Activated CD4-positive, CD25-positive, alpha-beta regulatory T cell treated with anti-CD3 and anti-CD28 coated beads, Interleukin-2, amount 50 U/mL, for 72 hours (primary cell): ENCODE measurements around the gene BIN2.

Experiments used
- DNase-seq: peaks from one replicate; pipeline ENCODE4 v3.0.0; 2021

BIN2 gene

GRCh38 chr12:51323966-51324895 is at the start of gene BIN2:
Gene BIN2 (minus strand): TSS chr12:51324174. CDS start chr12:51324102, 72 bp downstream.
- DNase-seq, result peak; percentile 78

- DNase-seq, result no peak
Observed at GRCh38 chr12:51373187-51373586, 49.2 kb upstream of the BIN2 start.

- no peak for DNase-seq
Observed at GRCh38 chr12:51372021-51372420, 48.0 kb upstream of the BIN2 start.

GRCh38 chr12:51371295-51371953 is 47.5 kb upstream of the BIN2 start:
- no peak for DNase-seq

- DNase-seq, result no peak
Observed at GRCh38 chr12:51370667-51371066, 46.7 kb upstream of the BIN2 start.

GRCh38 chr12:51369581-51369980 is 45.6 kb upstream of the BIN2 start:
- no peak for DNase-seq

GRCh38 chr12:51368640-51369517 is 44.9 kb upstream of the BIN2 start:
- peak; percentile 79 for DNase-seq

GRCh38 chr12:51365276-51365675 is 41.3 kb upstream of the BIN2 start:
- DNase-seq, result no peak

GRCh38 chr12:51364001-51364400 is 40.0 kb upstream of the BIN2 start:
- DNase-seq, result no peak

- DNase-seq, result no peak
Observed at GRCh38 chr12:51362747-51363342, 38.9 kb upstream of the BIN2 start.

- DNase-seq, result no peak
Observed at GRCh38 chr12:51362307-51362706, 38.3 kb upstream of the BIN2 start.

- DNase-seq, result no peak
Observed at GRCh38 chr12:51361161-51362016, 37.4 kb upstream of the BIN2 start.

GRCh38 chr12:51360315-51360714 is 36.3 kb upstream of the BIN2 start:
- DNase-seq, result no peak

- no peak for DNase-seq
Observed at GRCh38 chr12:51359851-51360250, 35.9 kb upstream of the BIN2 start.

- no peak for DNase-seq
Observed at GRCh38 chr12:51358496-51358895, 34.5 kb upstream of the BIN2 start.

GRCh38 chr12:51357374-51358047 is 33.5 kb upstream of the BIN2 start:
- no peak for DNase-seq

- DNase-seq, result no peak
Observed at GRCh38 chr12:51351913-51352532, 28.0 kb upstream of the BIN2 start.

- DNase-seq, result no peak
Observed at GRCh38 chr12:51349026-51349425, 25.1 kb upstream of the BIN2 start.

- DNase-seq, result no peak
Observed at GRCh38 chr12:51348116-51348515, 24.1 kb upstream of the BIN2 start.

GRCh38 chr12:51346581-51346980 is 22.6 kb upstream of the BIN2 start, which contains the start of gene CELA1:
Gene CELA1 (minus strand): TSS chr12:51346679. CDS start chr12:51346638, 41 bp downstream.
- DNase-seq, result no peak

- DNase-seq, result no peak
Observed at GRCh38 chr12:51345681-51346080, 21.7 kb upstream of the BIN2 start.
